ENCODE data around the gene FOLH1.
"Not testable (repeated sequence)": the region's sequence is repeated elsewhere in the genome, so short reads cannot be mapped to it uniquely, and the experiment has no call there.

FOLH1 gene

GRCh38 chr11:49208006-49208721 lies at the start of gene FOLH1:
FOLH1 (minus strand) TSS chr11:49208602; CDS start chr11:49208409, 193 bp downstream.
- no peak for DNase-seq (ENCODE audit: low read depth)

- DNase-seq (ENCODE audit: low read depth), result not testable (repeated sequence)
These were observed 46.7 kb upstream of the FOLH1 start for GRCh38 chr11:49255148-49255547.

- DNase-seq (ENCODE audit: low read depth), result not testable (repeated sequence)
These were observed 42.8 kb upstream of the FOLH1 start for GRCh38 chr11:49251212-49251611.

- not testable (repeated sequence) for DNase-seq (ENCODE audit: low read depth)
These were observed 42.2 kb upstream of the FOLH1 start for GRCh38 chr11:49250398-49251115.

GRCh38 chr11:49249363-49249762 lies 41.0 kb upstream of the FOLH1 start:
- DNase-seq (ENCODE audit: low read depth), result not testable (repeated sequence)

- not testable (repeated sequence) for DNase-seq (ENCODE audit: low read depth)
These were observed 25.3 kb upstream of the FOLH1 start for GRCh38 chr11:49233685-49234084.

- not testable (repeated sequence) for DNase-seq (ENCODE audit: low read depth)
These were observed 24.6 kb upstream of the FOLH1 start for GRCh38 chr11:49233019-49233418.

- not testable (repeated sequence) for DNase-seq (ENCODE audit: low read depth)
These were observed 23.3 kb upstream of the FOLH1 start for GRCh38 chr11:49231725-49232124.

- not testable (repeated sequence) for DNase-seq (ENCODE audit: low read depth)
These were observed 22.1 kb upstream of the FOLH1 start for GRCh38 chr11:49230534-49230933.

- DNase-seq (ENCODE audit: low read depth), result not testable (repeated sequence)
These were observed 21.6 kb upstream of the FOLH1 start for GRCh38 chr11:49230001-49230400.

- DNase-seq (ENCODE audit: low read depth), result not testable (repeated sequence)
These were observed 20.7 kb upstream of the FOLH1 start for GRCh38 chr11:49229136-49229535.

- DNase-seq (ENCODE audit: low read depth), result not testable (repeated sequence)
These were observed 16.9 kb upstream of the FOLH1 start for GRCh38 chr11:49225255-49225785.

- no peak for DNase-seq (ENCODE audit: low read depth)
These were observed 12.7 kb upstream of the FOLH1 start for GRCh38 chr11:49221112-49221511.

GRCh38 chr11:49213026-49213560 lies 4.7 kb upstream of the FOLH1 start:
- no peak for DNase-seq (ENCODE audit: low read depth)

- DNase-seq (ENCODE audit: low read depth), result not testable (repeated sequence)
These were observed 1.4 kb downstream of the FOLH1 start for GRCh38 chr11:49206999-49207398.

- DNase-seq (ENCODE audit: low read depth), result no peak
These were observed 6.0 kb downstream of the FOLH1 start for GRCh38 chr11:49202287-49202976.

GRCh38 chr11:49196775-49197174 lies 11.6 kb downstream of the FOLH1 start:
- not testable (repeated sequence) for DNase-seq (ENCODE audit: low read depth)

- not testable (repeated sequence) for DNase-seq (ENCODE audit: low read depth)
These were observed 12.4 kb downstream of the FOLH1 start for GRCh38 chr11:49196002-49196401.

- DNase-seq (ENCODE audit: low read depth), result not testable (repeated sequence)
These were observed 18.1 kb downstream of the FOLH1 start for GRCh38 chr11:49190287-49190686.

- not testable (repeated sequence) for DNase-seq (ENCODE audit: low read depth)
These were observed 22.2 kb downstream of the FOLH1 start for GRCh38 chr11:49186225-49186624.

GRCh38 chr11:49185597-49185996 lies 22.8 kb downstream of the FOLH1 start:
- not testable (repeated sequence) for DNase-seq (ENCODE audit: low read depth)

GRCh38 chr11:49184756-49185155 lies 23.6 kb downstream of the FOLH1 start:
- not testable (repeated sequence) for DNase-seq (ENCODE audit: low read depth)
